H1 (cell line): Measurements from ENCODE around the gene B3GAT2. TPM values are rescaled to one million over a fixed set of nuclear protein-coding genes. Genes with fewer than 3 reads are reported as not detected.

ENCODE experiments used
- KDM4A ChIP-seq: IDR thresholded peaks from one replicate; pipeline ENCODE4 v1.7.1; 2012; ENCODE audit warnings: low read depth, mild to moderate bottlenecking, moderate library complexity, low read length, inconsistent platforms; ENCODE audit not compliant: severe bottlenecking
- KDM5A ChIP-seq: fragments of 200-600 bp; IDR thresholded peaks from 2 replicates; pipeline ENCODE4 v1.7.1; 2012; ENCODE audit warnings: mild to moderate bottlenecking, low read length, inconsistent platforms, mixed read lengths
- MAFK ChIP-seq: IDR thresholded peaks from 2 replicates; pipeline ENCODE4 v1.6.1; 2012; ENCODE audit warnings: low read depth, mild to moderate bottlenecking, improper control_type of control experiment, low read length
- POLR2A ChIP-seq, 2 experiments: IDR thresholded peaks; 1 replicate in 1 of 2; 2 replicates in 1 of 2; pipeline ENCODE4 v1.6.1; 2011; ENCODE audit warnings: low read depth in 2 of 2, low read length in 2 of 2, mild to moderate bottlenecking in 2 of 2; ENCODE audit errors: control extremely low read depth in 1 of 2
- polyA plus RNA-seq, 7 experiments: library from polyadenylated mRNA; depleted of rRNA in 3 of 7; stranded (reverse) in 5 of 7; unstranded in 2 of 7; fragments of >200 nt in 5 of 7; fragments of 200-250 nt in 2 of 7; gene quantifications; 1 replicate in 5 of 7; 2 replicates in 1 of 7; 4 replicates in 1 of 7; pipeline versions ENCODE4 v1.2.1 to v1.2.3, GENCODE V29; 2011 to 2013; ENCODE audit warnings: missing spikeins in 2 of 7, mixed read lengths in 2 of 7
- total RNA-seq: library from RNA; stranded (reverse); fragmentation: NEBNext Ultra II Directional; extraction: Animal tissue kit (Norgen Biotek cat#: 25700); gene quantifications from 2 replicates; pipeline ENCODE4 v1.2.1, GENCODE V29; 2021

Gene B3GAT2
- total and polyA plus RNA-seq, 2 of the 8 experiments (the other 6 are each of a cell fraction or from before 2014, with no cell fraction given), result 0.83 to 1.9 TPM

DNA sequence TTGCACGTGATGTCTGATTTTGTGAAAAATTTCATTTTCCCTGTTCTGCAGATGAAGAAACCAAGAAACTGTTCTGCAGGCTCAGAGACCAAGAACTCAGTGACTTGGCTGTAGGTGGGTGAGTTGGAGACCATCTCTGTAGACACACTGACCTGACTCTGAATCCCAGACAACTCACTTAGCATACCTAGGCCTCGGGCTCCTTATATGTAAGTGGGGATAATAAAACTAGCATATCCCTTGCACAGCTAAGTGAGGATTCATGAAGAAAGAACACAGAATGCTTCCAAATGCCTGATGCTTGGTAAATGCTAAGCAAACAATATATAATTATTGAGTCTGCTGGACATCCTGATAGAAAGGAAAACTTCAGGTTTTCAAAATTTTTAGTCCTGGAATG is 70.8 kb downstream of the B3GAT2 start (continued):
- TF ChIP-seq POLR2A (IDR thresholded peaks at IDR 0.05; ENCODE audit: control extremely low read depth in 1 of 2, low read depth in 2 of 2, low read length in 2 of 2) (no peak), MAFK (no peak), KDM5A (no peak), KDM4A (no peak)
